Measurements from ENCODE around the gene TLCD3B. TPM values are rescaled to one million over a fixed set of nuclear protein-coding genes. Genes with fewer than 3 reads are reported as not detected.

TLCD3B gene
- total RNA-seq, 1 experiment from 2014 or later = 0.90 TPM

DNA sequence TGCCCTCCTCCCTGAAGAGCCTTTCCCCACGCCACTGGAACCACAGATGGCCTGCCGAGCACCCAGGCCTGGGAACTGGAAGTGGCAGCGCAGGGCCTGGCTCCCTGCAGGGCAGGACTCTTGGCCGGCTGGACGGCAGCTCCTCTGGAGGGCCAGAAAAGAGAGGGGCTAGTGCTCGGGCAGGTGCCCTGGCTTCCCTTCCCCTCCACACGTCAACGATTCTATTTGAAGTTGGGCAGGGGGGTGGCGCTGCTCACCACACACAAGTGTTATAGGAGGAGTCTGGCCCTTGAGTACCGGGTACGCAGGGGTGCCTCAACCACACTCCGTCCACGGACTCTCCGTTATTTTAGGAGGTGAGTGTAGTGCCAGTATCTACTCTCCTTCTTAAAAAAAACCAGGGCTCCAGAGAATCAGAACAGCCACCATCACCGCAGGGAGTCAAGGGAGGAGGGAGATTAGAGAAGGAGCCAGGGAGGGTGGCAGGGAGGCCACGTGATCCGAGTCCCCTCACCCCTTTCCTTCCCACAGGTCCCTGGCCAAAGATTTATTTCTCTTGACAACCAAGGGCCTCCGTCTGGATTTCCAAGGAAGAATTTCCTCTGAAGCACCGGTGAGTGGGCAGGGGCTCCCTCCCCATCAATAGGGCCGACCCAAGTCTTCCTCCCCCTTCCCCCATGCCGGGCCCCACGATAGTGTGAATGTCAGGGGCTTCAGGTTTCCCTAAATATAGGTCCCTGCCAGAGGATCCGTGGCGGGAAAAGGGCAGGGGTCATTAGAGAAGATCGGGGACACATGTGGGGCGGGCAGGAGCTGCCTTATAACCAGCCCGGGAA, 33.0 kb upstream of the TLCD3B start:
- H3K27ac Mint-ChIP-seq (ENCODE audit: unreplicated experiment) = peak overlapping the region; percentile 87
- no peaks in the 10 kb centered on the region for H3K27me3 Mint-ChIP-seq (ENCODE audit: unreplicated experiment)
- TF ChIP-seq CTCF (IDR thresholded peaks at IDR 0.05; ENCODE audit: unreplicated experiment) = no peak
- H3K36me3 Mint-ChIP-seq (ENCODE audit: insufficient read depth, unreplicated experiment) = peaks cover 58% of the 10 kb centered on the region
- CTCF ChIA-PET = interaction anchor here (1.2 to 3.3 kb wide), 3 partner anchors 9 to 354 kb away, joined by 7 to 20 read pairs (median 9); partner anchors contain the start of gene TBX6
- no TSS peak for BruUV-seq (replicated peaks)
- H3K4me3 Mint-ChIP-seq (ENCODE audit: low read depth, unreplicated experiment) = peak overlapping the region; percentile 83
- intact Hi-C loops (cut with micrococcal nuclease; ENCODE audit: unreplicated experiment) = no loop called here
- peaks cover 37% of the 10 kb centered on the region for H3K4me1 Mint-ChIP-seq (ENCODE audit: low read depth, unreplicated experiment)
- peak; percentile 68 for DNase-seq
- H3K9me3 Mint-ChIP-seq (ENCODE audit: low read depth, unreplicated experiment) = no peaks in the 10 kb centered on the region

DNA sequence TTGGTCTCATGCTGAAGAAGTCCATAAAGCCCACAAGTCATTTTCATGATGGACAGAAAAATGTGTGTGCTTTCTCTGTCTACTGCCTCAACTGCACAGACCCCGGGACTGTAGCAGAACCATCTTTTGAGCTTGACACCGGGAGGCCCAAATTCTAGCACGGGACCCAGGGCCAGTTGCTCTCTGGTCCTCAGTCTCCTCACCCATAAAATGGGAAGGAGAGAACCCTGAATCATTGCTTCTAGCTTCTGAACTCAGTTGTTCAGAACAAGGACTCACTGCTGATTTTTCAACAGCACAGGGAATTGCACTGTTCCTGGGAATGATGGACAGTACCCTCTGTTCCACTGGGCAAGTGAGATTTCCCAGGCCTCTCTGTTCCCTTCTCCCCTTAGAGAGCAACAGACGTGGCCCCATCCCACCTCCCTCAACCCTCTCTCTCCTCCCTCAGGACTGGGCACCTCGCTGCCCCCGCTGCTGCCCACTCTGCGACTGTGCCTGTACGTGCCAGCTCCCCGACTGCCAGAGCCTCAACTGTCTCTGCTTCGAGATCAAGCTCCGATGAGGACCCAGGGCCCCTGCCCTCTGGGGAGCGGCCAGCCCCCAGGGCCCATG, 32.3 kb upstream of the TLCD3B start:
- Mint-ChIP-seq H3K4me3 (ENCODE audit: low read depth, unreplicated experiment) (peak overlapping the region; percentile 83), H3K4me1 (ENCODE audit: low read depth, unreplicated experiment) (peaks cover 37% of the 10 kb centered on the region), H3K36me3 (ENCODE audit: insufficient read depth, unreplicated experiment) (peaks cover 54% of the 10 kb centered on the region), H3K27me3 (ENCODE audit: unreplicated experiment) (no peaks in the 10 kb centered on the region), H3K9me3 (ENCODE audit: low read depth, unreplicated experiment) (no peaks in the 10 kb centered on the region), H3K27ac (ENCODE audit: unreplicated experiment) (peak overlapping the region; percentile 87)
- BruUV-seq (replicated peaks) = no TSS peak
- CTCF ChIA-PET = interaction anchor here (1.2 kb wide), 1 partner anchor 8 kb away, joined by 7 read pairs; no protein-coding TSS in a partner anchor
- DNase-seq = no peak
- intact Hi-C loops (cut with micrococcal nuclease; ENCODE audit: unreplicated experiment) = no loop called here
- TF ChIP-seq CTCF (IDR thresholded peaks at IDR 0.05; ENCODE audit: unreplicated experiment) = no peak

DNA sequence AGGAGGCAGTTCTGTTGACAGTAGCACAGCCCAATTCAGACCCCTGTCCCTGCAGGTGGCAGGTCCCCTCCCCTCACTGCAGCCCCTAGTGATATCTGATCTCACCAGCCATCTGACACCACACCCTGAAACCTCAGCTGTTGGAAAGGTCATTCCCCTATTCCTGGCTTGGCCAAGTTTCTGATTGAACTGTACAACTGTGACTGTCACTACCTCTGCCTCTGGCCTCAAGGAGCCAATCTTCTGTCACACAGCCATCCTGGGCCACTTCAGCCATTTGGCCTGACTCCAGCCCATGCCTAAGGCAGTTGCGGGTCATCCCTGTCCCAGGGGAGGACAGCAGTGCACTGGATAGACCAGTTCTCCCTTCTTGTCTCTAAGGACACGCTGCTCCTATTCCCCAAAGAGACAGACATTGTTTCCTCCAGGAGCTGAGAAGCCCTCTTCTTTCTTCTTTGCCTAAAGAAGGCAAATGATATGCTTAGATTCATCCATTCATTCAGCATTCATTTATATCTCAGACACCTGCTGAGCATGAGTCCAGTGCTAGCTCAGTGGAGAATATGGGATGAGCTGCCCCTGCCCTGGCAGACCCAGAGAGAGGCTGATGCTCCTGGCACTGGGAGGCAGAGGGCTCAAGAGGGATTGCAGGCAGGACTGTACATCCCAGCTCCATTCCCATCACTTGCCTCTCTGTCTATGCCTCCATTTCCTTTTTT, 29.9 kb upstream of the TLCD3B start:
- intact Hi-C loops (cut with micrococcal nuclease; ENCODE audit: unreplicated experiment) = no loop called here
- H3K27me3 Mint-ChIP-seq (ENCODE audit: unreplicated experiment) = no peaks in the 10 kb centered on the region
- DNase-seq = no peak
- TF ChIP-seq CTCF (IDR thresholded peaks at IDR 0.05; ENCODE audit: unreplicated experiment) = no peak
- no peak overlapping the region for H3K4me3 Mint-ChIP-seq (ENCODE audit: low read depth, unreplicated experiment)
- H3K4me1 Mint-ChIP-seq (ENCODE audit: low read depth, unreplicated experiment) = peaks cover 24% of the 10 kb centered on the region
- H3K27ac Mint-ChIP-seq (ENCODE audit: unreplicated experiment) = no peak overlapping the region
- no TSS peak for BruUV-seq (replicated peaks)
- no peaks in the 10 kb centered on the region for H3K9me3 Mint-ChIP-seq (ENCODE audit: low read depth, unreplicated experiment)
- H3K36me3 Mint-ChIP-seq (ENCODE audit: insufficient read depth, unreplicated experiment) = peaks cover 31% of the 10 kb centered on the region
- CTCF ChIA-PET = interaction anchor here (0.7 kb wide), 1 partner anchor 348 kb away, joined by 8 read pairs; no protein-coding TSS in a partner anchor

- CTCF ChIA-PET = no interaction called here
- Mint-ChIP-seq H3K36me3 (ENCODE audit: insufficient read depth, unreplicated experiment) (peaks cover 25% of the 10 kb centered on the region), H3K4me1 (ENCODE audit: low read depth, unreplicated experiment) (peaks cover 25% of the 10 kb centered on the region), H3K4me3 (ENCODE audit: low read depth, unreplicated experiment) (no peak overlapping the region), H3K9me3 (ENCODE audit: low read depth, unreplicated experiment) (no peaks in the 10 kb centered on the region), H3K27ac (ENCODE audit: unreplicated experiment) (no peak overlapping the region), H3K27me3 (ENCODE audit: unreplicated experiment) (no peaks in the 10 kb centered on the region)
- no peak for TF ChIP-seq CTCF (IDR thresholded peaks at IDR 0.05; ENCODE audit: unreplicated experiment)
- no peak for DNase-seq
- intact Hi-C loops (cut with micrococcal nuclease; ENCODE audit: unreplicated experiment) = no loop called here
- no TSS peak for BruUV-seq (replicated peaks)
Measured at GRCh38 chr16:30060346-30060745, 29.3 kb upstream of the TLCD3B start.

Data from Calu3 (cell line).